Adrenal gland (tissue), 12 donors: ENCODE results near the gene ZNF628. TPM values are rescaled to one million over a fixed set of nuclear protein-coding genes. Genes with fewer than 3 reads are reported as not detected.
A peak's percentile ranks its signal among the peaks of the same experiment; 100 is the strongest.
"Not testable (repeated sequence)": the region's sequence is repeated elsewhere in the genome, so short reads cannot be mapped to it uniquely, and the experiment has no call there.

Experiments used
- DNase-seq, 7 donors: peaks; one replicate each; pipeline ENCODE4 v3.0.0-alpha.2; 2019 to 2020
- H3K27ac ChIP-seq, 5 donors: fragments of 200-600 bp; sonication (generic) in 4 of 5; 1 replicate in 3 of 5; 2 replicates in 2 of 5; pipeline versions ENCODE4 v1.5.1 to v1.8.0; 2016 to 2020; ENCODE audit warnings: mild to moderate bottlenecking in 1 of 5
- H3K27me3 ChIP-seq: fragments of 200-600 bp; 2 replicates; pipeline ENCODE4 v1.8.0; 2021
- H3K36me3 ChIP-seq, 2 donors: fragments of 200-600 bp; replicated peaks in 1 of 2; 1 replicate in 1 of 2; 2 replicates in 1 of 2; pipeline versions ENCODE4 v1.5.1 to v1.8.0; 2018 to 2022
- H3K4me1 ChIP-seq, 2 donors: fragments of 200-600 bp; replicated peaks in 1 of 2; 1 replicate in 1 of 2; 2 replicates in 1 of 2; pipeline versions ENCODE4 v1.5.1 to v1.8.0; 2018 to 2021
- H3K4me3 ChIP-seq, 4 donors: fragments of 200-600 bp; sonication (generic) in 3 of 4; one replicate each; pipeline ENCODE4 v1.5.1; 2016 to 2018
- H3K9me3 ChIP-seq, 3 donors: fragments of 200-600 bp; sonication (generic) in 1 of 3; replicated peaks in 1 of 3; 1 replicate in 2 of 3; 2 replicates in 1 of 3; pipeline versions ENCODE4 v1.5.1 to v1.8.0; 2016 to 2021
- POLR2A ChIP-seq, 2 donors: fragments of 450-650 bp; IDR thresholded peaks; one replicate each; pipeline ENCODE4 v1.6.1; 2017; ENCODE audit warnings: antibody characterized with exemption in 2 of 2, mild to moderate bottlenecking in 2 of 2, moderate library complexity in 1 of 2
- WGBS, 4 donors: extraction: QIAGEN DNeasy Blood & Tissue Kit in 2 of 4; methylation state at CpG; one replicate each; pipeline versions ENCODE4 v1.1.5 to v1.1.7; 2013 to 2017; 5-methylcytosine and 5-hydroxymethylcytosine counted together
- intact Hi-C, 2 donors: fragments of 100-400 bp; cut with DNase I; formaldehyde crosslinking; loops; one replicate each; pipeline versions ENCODE4 v1.14.1 to v1.15.0; 2022 to 2023
- polyA plus RNA-seq, 3 donors: library from polyadenylated mRNA; stranded (reverse); fragments of 200-250 nt in 2 of 3; fragments of 350-450 nt in 1 of 3; fragmentation: Illumina TruSeq in 1 of 3; extraction: RNeasy Lipid Tissue Mini Kit (QIAGEN cat#74804) in 1 of 3; gene quantifications; one replicate each; pipeline ENCODE4 v1.2.3, GENCODE V29; 2013 to 2014
- total RNA-seq, 9 donors: library from RNA; depleted of rRNA in 4 of 9; stranded (reverse); fragments of >200 nt in 4 of 9; fragments of 120-200 nt in 1 of 9; fragmentation: NEBNext Ultra II Directional in 1 of 9; extraction: Animal tissue kit (Norgen Biotek cat#: 25700) in 1 of 9; gene quantifications; one replicate each; pipeline versions ENCODE4 v1.1.0 to v1.2.4, GENCODE V29; 2013 to 2023
- TF ChIP-seq, protein P1 (sequence below), 6 experiments: fragments of 450-650 bp in 4 of 6; fragments of 200-600 bp in 2 of 6; sonication (generic) in 1 of 6; IDR thresholded peaks; 1 replicate in 5 of 6; 2 replicates in 1 of 6; pipeline versions ENCODE4 v1.5.1 to v1.8.0; 2016 to 2021; ENCODE audit warnings: antibody characterized with exemption in 6 of 6, mild to moderate bottlenecking in 2 of 6, moderate library complexity in 1 of 6
- donor health status: healthy with polysubstance abuse.
- donor health status: Bipolar disorder and iron deficiency.
- donor health status: DM: yes; HTN: yes; CAD: no.
- donor health status: DM: no; HTN: no; CAD: no.
- donor health status: DM: no; HTN: no; CAD: no.
- donor health status: DM: yes; HTN: yes; CAD: no.

Gene ZNF628
- total and polyA plus RNA-seq, 12 donors = 0.04 to 27.9 (median 7.7) TPM

DNA sequence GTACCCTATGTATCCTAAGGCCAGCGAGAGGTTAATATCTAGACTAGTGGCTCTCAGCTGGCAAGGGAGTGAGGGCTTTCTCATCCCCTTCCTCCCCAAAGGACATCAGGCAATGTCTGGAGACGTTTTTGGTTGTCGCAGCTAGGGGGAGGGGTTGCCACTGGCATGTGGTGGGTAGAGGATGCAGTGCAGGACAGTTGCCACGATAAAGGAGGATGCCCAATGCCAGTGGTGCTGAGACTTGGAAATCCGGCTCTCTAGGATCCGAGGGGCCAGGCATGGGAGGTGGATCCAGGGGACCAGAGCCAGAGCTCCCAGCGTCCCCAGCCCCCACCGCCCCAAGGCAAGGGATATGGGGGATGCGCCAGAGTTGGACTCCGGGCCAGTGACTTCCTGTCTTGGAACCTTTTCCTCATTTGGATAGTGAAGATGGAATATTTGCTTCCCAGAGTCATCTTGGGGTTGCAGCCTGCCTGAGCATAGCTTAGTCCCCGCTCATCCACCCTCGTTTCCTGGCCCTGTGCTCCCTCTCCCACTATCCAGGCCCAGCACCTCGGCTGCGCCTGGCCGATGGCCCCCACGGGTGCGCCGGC, 16.7 kb downstream of the ZNF628 start:
- no peak for DNase-seq
- 44 to 58% (median 51%) methylated on average over 10 to 18 of the region's 18 CpGs for WGBS, 4 donors
- H3K4me1 ChIP-seq = peaks cover 0 to under 1% of the 10 kb centered on the region in 2 donors
- TF ChIP-seq, protein P1, sequence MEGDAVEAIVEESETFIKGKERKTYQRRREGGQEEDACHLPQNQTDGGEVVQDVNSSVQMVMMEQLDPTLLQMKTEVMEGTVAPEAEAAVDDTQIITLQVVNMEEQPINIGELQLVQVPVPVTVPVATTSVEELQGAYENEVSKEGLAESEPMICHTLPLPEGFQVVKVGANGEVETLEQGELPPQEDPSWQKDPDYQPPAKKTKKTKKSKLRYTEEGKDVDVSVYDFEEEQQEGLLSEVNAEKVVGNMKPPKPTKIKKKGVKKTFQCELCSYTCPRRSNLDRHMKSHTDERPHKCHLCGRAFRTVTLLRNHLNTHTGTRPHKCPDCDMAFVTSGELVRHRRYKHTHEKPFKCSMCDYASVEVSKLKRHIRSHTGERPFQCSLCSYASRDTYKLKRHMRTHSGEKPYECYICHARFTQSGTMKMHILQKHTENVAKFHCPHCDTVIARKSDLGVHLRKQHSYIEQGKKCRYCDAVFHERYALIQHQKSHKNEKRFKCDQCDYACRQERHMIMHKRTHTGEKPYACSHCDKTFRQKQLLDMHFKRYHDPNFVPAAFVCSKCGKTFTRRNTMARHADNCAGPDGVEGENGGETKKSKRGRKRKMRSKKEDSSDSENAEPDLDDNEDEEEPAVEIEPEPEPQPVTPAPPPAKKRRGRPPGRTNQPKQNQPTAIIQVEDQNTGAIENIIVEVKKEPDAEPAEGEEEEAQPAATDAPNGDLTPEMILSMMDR (IDR thresholded peaks at IDR 0.05) = no peak
- no peak for TF ChIP-seq POLR2A (IDR thresholded peaks at IDR 0.05)
- no peaks in the 10 kb centered on the region for H3K27me3 ChIP-seq
- intact Hi-C loops = no loop called here
- H3K27ac ChIP-seq = peak overlapping the region in 4 of 5 donors; percentile 13 to 69 (median 58)
- no peaks in the 10 kb centered on the region for H3K36me3 ChIP-seq
- H3K9me3 ChIP-seq = no peaks in the 10 kb centered on the region
- no peak overlapping the region for H3K4me3 ChIP-seq

DNA sequence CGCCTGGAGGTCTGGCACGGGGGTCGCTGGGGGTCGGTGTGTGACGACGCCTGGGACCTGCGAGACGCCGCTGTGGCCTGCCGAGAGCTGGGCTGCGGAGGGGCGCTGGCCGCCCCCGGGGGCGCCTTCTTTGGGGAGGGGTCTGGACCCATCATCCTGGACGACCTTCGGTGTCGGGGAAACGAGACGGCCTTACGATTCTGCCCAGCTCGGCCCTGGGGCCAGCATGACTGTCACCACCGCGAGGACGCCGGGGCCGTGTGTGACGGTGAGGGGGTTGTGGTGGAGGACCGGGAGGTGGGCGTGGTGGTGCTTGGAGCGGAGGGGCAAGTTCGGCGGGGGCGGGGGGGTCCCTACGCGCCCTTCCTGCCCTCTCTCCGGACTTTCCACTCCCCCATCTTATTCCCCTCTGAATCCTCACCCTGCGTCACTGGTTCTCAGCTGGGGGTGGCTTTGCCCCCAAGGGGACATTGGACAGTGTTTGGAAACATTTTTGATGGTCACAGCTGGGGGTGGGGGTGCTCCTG, 17.3 kb downstream of the ZNF628 start:
- H3K36me3 ChIP-seq = no peaks in the 10 kb centered on the region
- intact Hi-C loops = no loop called here
- H3K4me3 ChIP-seq = no peak overlapping the region
- no peaks in the 10 kb centered on the region for H3K27me3 ChIP-seq
- no peak for DNase-seq
- peak overlapping the region in 4 of 5 donors; percentile 13 to 69 (median 58) for H3K27ac ChIP-seq
- TF ChIP-seq, protein P1 (IDR thresholded peaks at IDR 0.05) = no peak
- no peak for TF ChIP-seq POLR2A (IDR thresholded peaks at IDR 0.05)
- no peaks in the 10 kb centered on the region for H3K9me3 ChIP-seq
- 45 to 80% (median 47%) methylated on average over 7 to 38 of the region's 38 CpGs for WGBS, 4 donors
- no peaks in the 10 kb centered on the region for H3K4me1 ChIP-seq

DNA sequence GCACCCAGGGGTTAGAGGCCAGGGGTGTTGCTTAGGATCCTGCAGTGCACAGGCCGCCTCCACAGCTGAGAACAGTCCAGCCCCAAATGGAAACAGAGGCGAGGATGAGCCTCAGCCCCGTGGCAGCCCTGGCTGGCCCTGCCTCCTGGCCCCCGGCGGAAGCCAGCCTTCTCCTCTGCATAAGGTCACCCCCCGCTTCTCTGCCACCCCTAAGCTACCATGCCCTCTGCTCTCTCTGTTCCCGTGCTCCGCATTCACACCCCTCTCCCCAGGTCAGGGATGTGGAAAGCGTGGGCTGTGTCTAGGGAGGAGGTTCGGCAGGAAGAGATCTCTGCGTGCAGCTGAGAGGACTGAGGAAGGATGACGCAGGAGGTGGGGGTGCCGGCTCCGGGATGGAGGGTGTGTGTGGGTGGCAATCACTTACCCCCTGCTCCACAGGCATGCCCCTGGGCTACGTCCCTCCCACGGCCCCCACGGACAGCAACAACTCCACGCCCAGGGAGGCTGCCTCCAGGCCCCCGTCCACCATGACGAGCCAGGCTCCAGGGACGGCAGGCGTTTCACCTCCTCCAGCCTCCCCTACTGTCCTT, 17.9 kb downstream of the ZNF628 start:
- intact Hi-C loops = no loop called here
- Histone ChIP-seq H3K36me3 (no peaks in the 10 kb centered on the region), H3K27ac (peak overlapping the region in 2 of 5 donors; percentile 69), H3K27me3 (no peaks in the 10 kb centered on the region), H3K9me3 (no peaks in the 10 kb centered on the region), H3K4me1 (no peaks in the 10 kb centered on the region), H3K4me3 (no peak overlapping the region)
- TF ChIP-seq POLR2A (IDR thresholded peaks at IDR 0.05) = no peak
- TF ChIP-seq, protein P1 (IDR thresholded peaks at IDR 0.05) = no peak
- DNase-seq = peak in 3 of 7 donors; percentile 31 to 50 (median 33)
- WGBS, 4 donors = 42 to 68% (median 49%) methylated on average over 18 to 22 of the region's 22 CpGs

DNA sequence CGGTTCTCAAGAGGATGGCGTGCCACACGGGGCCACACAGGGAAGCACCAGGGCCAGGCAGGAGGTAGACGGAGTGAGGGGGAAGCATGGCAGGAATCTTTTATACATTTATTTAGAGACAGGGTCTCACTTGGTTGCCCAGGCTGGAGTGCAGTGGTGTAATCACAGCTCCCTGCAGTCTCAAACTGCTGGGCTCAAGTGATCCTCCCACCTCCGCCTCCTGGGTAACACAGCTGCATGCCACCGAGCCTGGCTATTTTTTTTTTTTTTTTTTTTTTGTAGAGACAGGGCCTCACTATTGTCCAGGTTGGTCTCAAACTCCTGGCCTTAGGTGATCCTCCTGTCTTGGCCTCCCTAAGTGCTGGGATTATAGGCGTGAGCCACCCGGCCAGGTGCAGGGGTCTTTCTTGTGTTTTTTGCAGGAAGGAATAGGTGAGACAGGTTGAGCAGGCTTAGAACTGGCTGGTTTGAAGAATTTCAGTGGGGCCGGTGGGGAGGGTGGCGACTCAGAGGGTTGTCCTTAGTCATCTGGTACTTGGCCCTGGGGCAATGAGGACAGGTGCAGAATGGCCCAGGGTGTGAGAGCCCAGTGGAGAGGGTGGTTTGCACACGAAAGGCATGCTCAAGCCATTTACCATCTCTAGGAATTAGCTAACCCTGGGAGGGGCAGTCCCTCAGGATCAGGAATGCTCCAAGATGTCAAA, 19.4 kb downstream of the ZNF628 start:
- intact Hi-C loops = no loop called here
- H3K4me3 ChIP-seq = no peak overlapping the region
- no peak overlapping the region for H3K27ac ChIP-seq
- no peak for TF ChIP-seq POLR2A (IDR thresholded peaks at IDR 0.05)
- TF ChIP-seq, protein P1 (IDR thresholded peaks at IDR 0.05) = no peak
- WGBS, 4 donors = 71 to 85% (median 80%) methylated on average over 10 to 11 of the region's 11 CpGs
- DNase-seq = no peak
- H3K4me1 ChIP-seq = no peaks in the 10 kb centered on the region
- H3K36me3 ChIP-seq = no peaks in the 10 kb centered on the region
- no peaks in the 10 kb centered on the region for H3K9me3 ChIP-seq
- H3K27me3 ChIP-seq = no peaks in the 10 kb centered on the region

DNA sequence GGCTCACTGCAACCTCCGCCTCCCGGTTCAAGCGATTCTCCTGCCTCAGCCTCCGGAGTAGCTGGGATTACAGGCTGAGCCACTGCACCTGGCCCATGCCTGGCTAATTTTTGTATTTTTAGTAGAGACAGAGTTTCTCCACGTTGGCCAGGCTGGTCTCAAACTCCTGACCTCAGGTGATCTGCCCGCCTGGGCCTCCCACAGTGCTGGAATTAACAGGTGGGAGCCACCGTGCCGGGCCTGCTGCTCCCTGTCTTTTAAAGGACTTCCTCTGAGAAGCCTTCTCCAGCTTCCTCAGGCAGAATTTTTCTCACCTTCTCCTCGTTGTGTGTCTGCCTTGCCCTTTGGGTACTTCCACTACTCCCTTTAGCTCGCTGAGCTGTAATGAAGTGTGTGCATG, 20.4 kb downstream of the ZNF628 start:
- H3K27ac ChIP-seq, H3K36me3 ChIP-seq, H3K4me3 ChIP-seq, H3K9me3 ChIP-seq, H3K4me1 ChIP-seq, H3K27me3 ChIP-seq, DNase-seq, intact Hi-C loops: not testable (repeated sequence)
- 83 to 87% (median 86%) methylated on average over 10 of the region's 10 CpGs for WGBS, 4 donors
